CD14-positive monocyte (primary cell): ENCODE measurements around the gene PUDP. TPM values are rescaled to one million over a fixed set of nuclear protein-coding genes. Genes with fewer than 3 reads are reported as not detected.
"Not testable (repeated sequence)": the region's sequence is repeated elsewhere in the genome, so short reads cannot be mapped to it uniquely, and the experiment has no call there.

Experiments used
- DNase-seq, 3 donors: peaks; one replicate each; pipeline ENCODE4 v3.0.0-alpha.2; 2011 to 2022
- H2AFZ ChIP-seq: 2 replicates; pipeline ENCODE4 v1.6.0; 2012; ENCODE audit warnings: mild to moderate bottlenecking, low read depth, low read length, inconsistent platforms; ENCODE audit not compliant: insufficient read depth, poor library complexity, severe bottlenecking
- H3K27ac ChIP-seq, 2 donors: 1 replicate in 1 of 2; 2 replicates in 1 of 2; pipeline ENCODE4 v1.5.1; 2012 to 2013; ENCODE audit warnings: low read length in 2 of 2, control low read depth in 1 of 2, inconsistent platforms in 1 of 2, low read depth in 1 of 2, mild to moderate bottlenecking in 1 of 2
- H3K27me3 ChIP-seq, 2 donors: one replicate each; pipeline versions ENCODE4 v1.6.0 to v1.6.1; 2011 to 2013; ENCODE audit warnings: low read length in 2 of 2; ENCODE audit not compliant: control insufficient read depth in 2 of 2, insufficient read depth in 2 of 2
- H3K36me3 ChIP-seq, 2 donors: replicated peaks in 1 of 2; 1 replicate in 1 of 2; 2 replicates in 1 of 2; pipeline versions ENCODE4 v1.5.1 to v1.6.1; 2012 to 2013; ENCODE audit warnings: low read length in 2 of 2, control low read depth in 1 of 2, inconsistent platforms in 1 of 2, mild to moderate bottlenecking in 1 of 2; ENCODE audit not compliant: insufficient read depth in 2 of 2, control insufficient read depth in 1 of 2
- H3K4me1 ChIP-seq, 2 donors: 1 replicate in 1 of 2; 2 replicates in 1 of 2; pipeline versions ENCODE4 v1.5.1 to v1.6.1; 2012 to 2013; ENCODE audit warnings: low read length in 2 of 2, control low read depth in 1 of 2, inconsistent platforms in 1 of 2, mild to moderate bottlenecking in 1 of 2, moderate library complexity in 1 of 2; ENCODE audit not compliant: insufficient read depth in 2 of 2, control insufficient read depth in 1 of 2
- H3K4me2 ChIP-seq: replicated peaks from 2 replicates; pipeline ENCODE3; 2012; ENCODE audit warnings: low read length, moderate library complexity, mild to moderate bottlenecking; ENCODE audit not compliant: poor library complexity, severe bottlenecking; ENCODE audit errors: extremely low read depth
- H3K4me3 ChIP-seq, 3 experiments: fragments of 200-600 bp in 1 of 3; sonication (generic) in 1 of 3; replicated peaks in 1 of 3; 1 replicate in 2 of 3; 2 replicates in 1 of 3; pipeline ENCODE4 v1.5.1; 2011 to 2013; ENCODE audit warnings: low read length in 3 of 3, mild to moderate bottlenecking in 3 of 3, control low read depth in 2 of 3, low read depth in 2 of 3, inconsistent platforms in 1 of 3, moderate library complexity in 1 of 3
- H3K79me2 ChIP-seq: 2 replicates; pipeline ENCODE4 v1.6.0; 2012; ENCODE audit warnings: mild to moderate bottlenecking, control low read depth, inconsistent platforms, low read length, moderate library complexity; ENCODE audit not compliant: insufficient read depth
- H3K9ac ChIP-seq: 2 replicates; pipeline ENCODE4 v1.6.0; 2017; ENCODE audit warnings: low read length, mild to moderate bottlenecking; ENCODE audit not compliant: insufficient read depth, poor library complexity, severe bottlenecking
- H3K9me3 ChIP-seq, 2 donors: replicated peaks in 1 of 2; 1 replicate in 1 of 2; 2 replicates in 1 of 2; pipeline versions ENCODE4 v1.5.1 to v1.6.1; 2012 to 2013; ENCODE audit warnings: low read length in 2 of 2, control low read depth in 1 of 2; ENCODE audit not compliant: control insufficient read depth in 1 of 2, insufficient read depth in 1 of 2
- H4K20me1 ChIP-seq: 2 replicates; pipeline ENCODE4 v1.6.0; 2012; ENCODE audit warnings: mild to moderate bottlenecking, low read length, control low read depth, moderate library complexity; ENCODE audit not compliant: insufficient read depth
- H3K27ac Mint-ChIP-seq, 7 donors: one replicate each; pipeline ENCODE4 v1.8.0; 2020; ENCODE audit warnings: mild to moderate bottlenecking in 7 of 7, mixed read lengths in 7 of 7, moderate library complexity in 6 of 7, inconsistent platforms in 2 of 7
- H3K27me3 Mint-ChIP-seq, 3 donors: one replicate each; pipeline ENCODE4 v1.8.0; 2021 to 2022; ENCODE audit warnings: low read depth in 3 of 3, mild to moderate bottlenecking in 3 of 3, mixed read lengths in 3 of 3, moderate library complexity in 3 of 3, inconsistent platforms in 1 of 3
- H3K36me3 Mint-ChIP-seq, 2 donors: one replicate each; pipeline ENCODE4 v1.8.0; 2020; ENCODE audit warnings: mixed read lengths in 2 of 2, inconsistent platforms in 1 of 2, mild to moderate bottlenecking in 1 of 2
- H3K4me1 Mint-ChIP-seq: one replicate; pipeline ENCODE4 v1.8.0; 2020; ENCODE audit warnings: mild to moderate bottlenecking, mixed read lengths
- H3K4me3 Mint-ChIP-seq, 2 donors: one replicate each; pipeline ENCODE4 v1.8.0; 2020; ENCODE audit warnings: mild to moderate bottlenecking in 2 of 2, mixed read lengths in 2 of 2, moderate library complexity in 1 of 2
- H3K9me3 Mint-ChIP-seq, 7 donors: one replicate each; pipeline ENCODE4 v1.8.0; 2020 to 2022; ENCODE audit warnings: mixed read lengths in 7 of 7, mild to moderate bottlenecking in 6 of 7, moderate library complexity in 6 of 7, inconsistent platforms in 2 of 7
- WGBS: methylation state at CpG from one replicate; pipeline ENCODE4 v1.1.5; 2013; ENCODE audit warnings: missing lambda C conversion rate; ENCODE audit not compliant: insufficient coverage; 5-methylcytosine and 5-hydroxymethylcytosine counted together
- intact Hi-C, 2 donors: fragments of 100-400 bp; cut with micrococcal nuclease; formaldehyde crosslinking; loops; one replicate each; pipeline versions ENCODE4 v1.15.0 to v1.15.1; 2023
- polyA plus RNA-seq, 3 donors: library from polyadenylated mRNA; depleted of rRNA in 1 of 3; unstranded in 2 of 3; stranded (reverse) in 1 of 3; fragments of 300-500 nt in 2 of 3; fragments of >200 nt in 1 of 3; fragmentation: Illumina TruSeq in 2 of 3; gene quantifications; 1 replicate in 2 of 3; 2 replicates in 1 of 3; pipeline ENCODE4 v1.2.3, GENCODE V29; 2012 to 2021
- TF ChIP-seq, protein P1 (sequence below): fragments of 200-600 bp; IDR thresholded peaks from one replicate; pipeline ENCODE4 v1.8.0; 2022; ENCODE audit warnings: antibody characterized with exemption, mild to moderate bottlenecking

PUDP gene
- polyA plus RNA-seq, 3 donors: 21.4 to 49.5 (median 45.4) TPM

DNA sequence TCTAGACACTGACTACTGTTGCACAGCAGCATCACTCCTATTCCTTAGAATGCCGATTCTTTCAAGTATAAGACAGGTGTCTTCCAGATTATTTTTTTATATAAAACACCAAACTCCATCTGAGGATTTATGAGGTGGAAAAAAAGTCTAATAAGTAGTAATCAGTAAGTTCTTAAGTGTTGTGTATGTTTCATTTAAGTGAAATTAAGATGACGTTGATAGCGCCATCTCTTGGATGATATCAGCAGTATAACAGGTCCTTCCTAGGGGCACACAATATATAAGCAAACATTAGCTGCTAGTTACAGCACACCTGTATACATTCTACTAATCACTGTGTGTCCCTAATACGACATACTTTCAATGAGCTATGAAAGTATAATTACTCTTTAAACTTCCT, 100.0 kb downstream of the PUDP start:
- no peak overlapping the region for H3K27ac ChIP-seq
- Mint-ChIP-seq H3K4me3 (no peak overlapping the region), H3K27ac (no peak overlapping the region), H3K4me1 (no peaks in the 10 kb centered on the region), H3K36me3 (peaks cover 40 to 67% of the 10 kb centered on the region in 2 donors), H3K9me3 (peaks cover 0 to 8% (median 3%) of the 10 kb centered on the region in 7 donors), H3K27me3 (peaks cover 0 to 2% (median under 1%) of the 10 kb centered on the region in 3 donors)
- peaks cover 6 to 72% of the 10 kb centered on the region in 2 donors for H3K36me3 ChIP-seq
- no peaks in the 10 kb centered on the region for H3K9me3 ChIP-seq
- H2AFZ ChIP-seq: no peak overlapping the region
- no peaks in the 10 kb centered on the region for H3K79me2 ChIP-seq
- peaks cover 2% of the 10 kb centered on the region for H4K20me1 ChIP-seq
- intact Hi-C loops: no loop called here
- no peak overlapping the region for H3K4me3 ChIP-seq
- H3K4me2 ChIP-seq: no peak overlapping the region
- H3K27me3 ChIP-seq: no peaks in the 10 kb centered on the region
- TF ChIP-seq, protein P1, sequence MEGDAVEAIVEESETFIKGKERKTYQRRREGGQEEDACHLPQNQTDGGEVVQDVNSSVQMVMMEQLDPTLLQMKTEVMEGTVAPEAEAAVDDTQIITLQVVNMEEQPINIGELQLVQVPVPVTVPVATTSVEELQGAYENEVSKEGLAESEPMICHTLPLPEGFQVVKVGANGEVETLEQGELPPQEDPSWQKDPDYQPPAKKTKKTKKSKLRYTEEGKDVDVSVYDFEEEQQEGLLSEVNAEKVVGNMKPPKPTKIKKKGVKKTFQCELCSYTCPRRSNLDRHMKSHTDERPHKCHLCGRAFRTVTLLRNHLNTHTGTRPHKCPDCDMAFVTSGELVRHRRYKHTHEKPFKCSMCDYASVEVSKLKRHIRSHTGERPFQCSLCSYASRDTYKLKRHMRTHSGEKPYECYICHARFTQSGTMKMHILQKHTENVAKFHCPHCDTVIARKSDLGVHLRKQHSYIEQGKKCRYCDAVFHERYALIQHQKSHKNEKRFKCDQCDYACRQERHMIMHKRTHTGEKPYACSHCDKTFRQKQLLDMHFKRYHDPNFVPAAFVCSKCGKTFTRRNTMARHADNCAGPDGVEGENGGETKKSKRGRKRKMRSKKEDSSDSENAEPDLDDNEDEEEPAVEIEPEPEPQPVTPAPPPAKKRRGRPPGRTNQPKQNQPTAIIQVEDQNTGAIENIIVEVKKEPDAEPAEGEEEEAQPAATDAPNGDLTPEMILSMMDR: no peak
- H3K9ac ChIP-seq: no peak overlapping the region
- no peak for DNase-seq
- WGBS: no CpG with 5 or more reads among the region's 4 CpGs
- H3K4me1 ChIP-seq: no peaks in the 10 kb centered on the region

DNA sequence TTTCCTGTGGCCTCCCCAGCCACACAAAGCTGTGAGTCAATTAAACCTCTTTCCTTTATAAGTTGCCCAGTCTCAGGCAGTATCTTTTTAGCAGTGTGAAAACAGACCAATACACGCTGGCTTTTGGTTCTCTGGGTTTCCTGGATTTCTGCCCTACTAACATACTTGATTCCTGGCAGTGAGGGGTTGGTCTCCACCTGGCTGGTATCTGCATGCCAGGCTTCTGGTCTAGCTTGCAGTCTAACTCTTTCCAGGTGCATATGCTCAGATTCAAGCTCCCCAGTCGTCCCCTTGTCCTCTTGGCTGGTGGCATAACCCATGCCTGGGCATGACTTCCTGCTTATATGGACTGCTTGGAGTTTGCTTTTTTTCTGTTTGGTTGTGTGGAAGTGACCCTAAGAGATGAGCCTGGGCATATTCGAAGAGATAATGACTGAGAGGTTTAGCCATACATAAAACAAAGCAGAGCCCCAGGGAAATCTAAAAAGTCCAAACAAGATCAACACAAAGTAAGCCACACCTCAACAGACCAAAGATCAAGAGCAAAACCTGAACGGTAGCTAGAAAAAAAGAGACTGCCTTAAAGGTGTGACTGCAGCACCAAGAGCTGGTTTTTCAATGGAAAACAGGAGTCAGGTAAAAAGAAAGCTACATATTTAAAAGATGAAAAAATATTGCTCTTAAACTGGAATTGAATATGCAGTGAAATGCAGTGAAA, 102.6 kb downstream of the PUDP start:
- Mint-ChIP-seq H3K4me3 (no peak overlapping the region), H3K27me3 (peaks cover 0 to 2% (median 0%) of the 10 kb centered on the region in 3 donors), H3K9me3 (peaks cover 0 to 8% (median 3%) of the 10 kb centered on the region in 7 donors), H3K27ac (no peak overlapping the region), H3K4me1 (no peaks in the 10 kb centered on the region), H3K36me3 (peaks cover 33 to 45% of the 10 kb centered on the region in 2 donors)
- WGBS: no CpG with 5 or more reads among the region's 4 CpGs
- no peak for DNase-seq
- Histone ChIP-seq H3K4me2 (no peak overlapping the region), H3K9me3 (no peaks in the 10 kb centered on the region), H2AFZ (no peak overlapping the region), H3K27ac (no peak overlapping the region), H4K20me1 (no peaks in the 10 kb centered on the region), H3K79me2 (no peaks in the 10 kb centered on the region), H3K9ac (no peak overlapping the region), H3K27me3 (no peaks in the 10 kb centered on the region), H3K4me3 (no peak overlapping the region), H3K4me1 (no peaks in the 10 kb centered on the region), H3K36me3 (peaks cover 2 to 47% of the 10 kb centered on the region in 2 donors)
- TF ChIP-seq, protein P1: no peak
- intact Hi-C loops: no loop called here

DNA sequence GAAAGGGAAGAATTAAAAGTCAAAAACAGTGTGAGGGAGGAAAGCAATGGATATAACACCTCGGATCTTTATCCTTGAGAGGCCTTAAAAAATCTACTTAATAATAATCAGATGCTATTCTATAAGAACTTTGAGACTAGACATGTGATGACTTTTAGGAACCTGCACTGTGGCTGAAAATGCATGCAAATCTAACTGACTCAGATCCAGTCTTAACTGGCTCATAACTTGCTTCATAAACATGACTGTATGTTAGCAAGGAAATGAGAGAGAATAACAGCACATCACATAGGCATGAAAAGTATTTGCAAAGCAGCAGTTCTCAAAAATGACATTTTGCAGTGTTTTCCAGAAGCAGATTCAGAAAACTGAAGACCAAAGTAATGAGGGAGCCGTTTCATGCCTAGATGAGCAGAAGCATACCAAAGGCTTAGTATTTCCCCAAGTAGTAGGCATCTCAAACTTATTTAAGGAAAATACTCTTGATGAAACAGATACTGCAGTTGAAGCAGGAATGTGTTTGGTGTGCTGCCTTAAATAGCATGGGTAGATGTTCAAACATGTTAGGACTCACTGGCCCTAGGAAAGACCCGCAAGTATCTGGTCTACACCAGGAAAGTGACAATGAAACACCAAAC, 104.0 kb downstream of the PUDP start:
- H3K36me3 ChIP-seq: peaks cover 0 to 32% of the 10 kb centered on the region in 2 donors
- DNase-seq, H3K4me1 ChIP-seq, H3K4me3 ChIP-seq, H3K79me2 ChIP-seq, H3K4me3 Mint-ChIP-seq, H3K9me3 ChIP-seq, H3K27me3 Mint-ChIP-seq, H3K27ac ChIP-seq, H3K9ac ChIP-seq, H3K4me1 Mint-ChIP-seq, H3K9me3 Mint-ChIP-seq, H2AFZ ChIP-seq, H3K4me2 ChIP-seq, intact Hi-C loops, H3K27ac Mint-ChIP-seq, H4K20me1 ChIP-seq, H3K27me3 ChIP-seq: not testable (repeated sequence)
- peaks cover 21 to 30% of the 10 kb centered on the region in 2 donors for H3K36me3 Mint-ChIP-seq
- WGBS: no CpG with 5 or more reads among the region's 3 CpGs
